K562 (cell line): Measurements from ENCODE around the gene RXRB. TPM values are rescaled to one million over a fixed set of nuclear protein-coding genes. Genes with fewer than 3 reads are reported as not detected.

Source experiments
- ATAC-seq: fragments of 200-7000 bp; cut with Tn5 transposase; 3 replicates; pipeline ENCODE4 v1.9.1; 2020; ENCODE audit warnings: moderate library complexity
- BruUV-seq: library from RNA; stranded (reverse); fragments of 400-500 nt; replicated peaks from 2 replicates; lab custom pipeline; 2021; lab: Mats Ljungman, UMichigan
- CTCF ChIA-PET: fragments of 300-600 bp; formaldehyde crosslinking; extraction: SDS; loops from one replicate; lab custom pipeline; 2021; ENCODE audit warnings: low intra/inter-chr PET ratio; lab: Yijun Ruan, JAX
- POLR2A ChIA-PET: fragments of 300-600, 350-650 bp; sonication (Branson Sonifier 250); formaldehyde crosslinking; extraction: SDS; loops from one replicate; lab custom pipeline; 2021; ENCODE audit warnings: antibody characterized with exemption, inconsistent platforms; lab: Yijun Ruan, JAX
- DNase-seq, 4 experiments: peaks; one replicate each; pipeline versions ENCODE4 v3.0.0 to v3.0.0-alpha.2; 2011 to 2018; ENCODE audit warnings: low spot score in 3 of 4, mixed read lengths in 3 of 4; ENCODE audit errors: extremely low read depth in 1 of 4
- FAIRE-seq: peaks from 2 replicates; lab custom pipeline; 2011; peaks lifted over from hg19 to GRCh38; lab: Jason Lieb, UNC
- H2AFZ ChIP-seq: 2 replicates; pipeline ENCODE4 v1.6.0; 2011; ENCODE audit warnings: low read depth, low read length, control low read depth, inconsistent platforms
- H3K27ac ChIP-seq: fragments of 200-600 bp; 3 replicates; pipeline ENCODE4 v1.8.0; 2011; ENCODE audit warnings: low read depth, mild to moderate bottlenecking, control low read depth, inconsistent platforms, low read length, moderate library complexity, mixed read lengths; ENCODE audit errors: extremely low read depth
- H3K27me3 ChIP-seq, 2 experiments: fragments of 300-600 bp in 1 of 2; 2 replicates in 1 of 2; 3 replicates in 1 of 2; pipeline versions ENCODE4 v1.6.0 to v1.8.0; 2011; ENCODE audit warnings: inconsistent platforms in 2 of 2, low read length in 2 of 2, mild to moderate bottlenecking in 1 of 2, mixed read lengths in 1 of 2, moderate library complexity in 1 of 2; ENCODE audit not compliant: control insufficient read depth in 2 of 2, insufficient read depth in 2 of 2
- H3K36me3 ChIP-seq: fragments of 300-600 bp; 3 replicates; pipeline ENCODE4 v1.8.0; 2011; ENCODE audit warnings: mild to moderate bottlenecking, low read length, inconsistent platforms; ENCODE audit not compliant: control insufficient read depth, insufficient read depth
- H3K4me1 ChIP-seq, 2 experiments: fragments of 200-600 bp in 1 of 2; replicated peaks in 1 of 2; 2 replicates in 1 of 2; 3 replicates in 1 of 2; pipeline versions ENCODE4 v1.5.1 to v1.8.0; 2011; ENCODE audit warnings: inconsistent platforms in 2 of 2, low read length in 2 of 2, mild to moderate bottlenecking in 1 of 2, mixed read lengths in 1 of 2, moderate library complexity in 1 of 2; ENCODE audit not compliant: control insufficient read depth in 2 of 2, insufficient read depth in 2 of 2
- H3K4me2 ChIP-seq: 2 replicates; pipeline ENCODE4 v1.6.1; 2011; ENCODE audit warnings: low read length, control low read depth, inconsistent platforms, mixed read lengths; ENCODE audit not compliant: insufficient read depth
- H3K4me3 ChIP-seq: fragments of 200-600 bp; sonication (generic), shearing (Covaris generic); 2 replicates; pipeline ENCODE4 v1.5.1; 2016; ENCODE audit warnings: control low read depth, inconsistent platforms
- H3K79me2 ChIP-seq: fragments of 200-600 bp; 3 replicates; pipeline ENCODE4 v1.8.0; 2011; ENCODE audit warnings: low read length, inconsistent platforms; ENCODE audit not compliant: control insufficient read depth, insufficient read depth
- H3K9ac ChIP-seq, 2 experiments: 2 replicates each; pipeline versions ENCODE4 v1.6.0 to v1.6.1; 2011; ENCODE audit warnings: low read depth in 2 of 2, low read length in 2 of 2, control low read depth in 1 of 2, inconsistent platforms in 1 of 2, mild to moderate bottlenecking in 1 of 2, mixed read lengths in 1 of 2; ENCODE audit not compliant: insufficient read depth in 1 of 2
- H3K9me1 ChIP-seq: one replicate; pipeline ENCODE4 v1.6.0; 2011; ENCODE audit warnings: inconsistent platforms, mild to moderate bottlenecking, low read length, moderate library complexity; ENCODE audit not compliant: control insufficient read depth, insufficient read depth
- H3K9me3 ChIP-seq: replicated peaks from 2 replicates; pipeline ENCODE4 v1.5.1; 2011; ENCODE audit warnings: low read depth, low read length, inconsistent platforms; ENCODE audit not compliant: control insufficient read depth, insufficient read depth
- H4K20me1 ChIP-seq: replicated peaks from 2 replicates; pipeline ENCODE4 v1.6.1; 2011; ENCODE audit warnings: low read length, inconsistent platforms, mixed read lengths; ENCODE audit not compliant: control insufficient read depth, insufficient read depth
- CBFA2T2 ChIP-seq: fragments of 450-650 bp; conservative IDR thresholded peaks from 2 replicates; pipeline ENCODE4 v1.6.1; 2017; ENCODE audit warnings: mild to moderate bottlenecking
- ELF1 ChIP-seq: fragments of 200-800 bp; sonication (Bioruptor generic); IDR thresholded peaks from 2 replicates; pipeline ENCODE4 v1.6.1; 2016; ENCODE audit warnings: missing genetic modification characterization, missing compliant biosample characterization
- FOXJ2 ChIP-seq: fragments of 200-800 bp; sonication (Bioruptor generic); IDR thresholded peaks from 2 replicates; pipeline ENCODE4 v1.6.1; 2016; ENCODE audit warnings: missing genetic modification characterization, missing compliant biosample characterization
- PPARD ChIP-seq: fragments of 250-450 bp; sonication (Bioruptor Pico); IDR thresholded peaks from 2 replicates; pipeline ENCODE4 v1.8.0; 2022; ENCODE audit warnings: inconsistent platforms, mild to moderate bottlenecking, moderate library complexity
- SNRNP70 ChIP-seq: fragments of 200-400 bp; formaldehyde crosslinking; optimal IDR thresholded peaks from 2 replicates; pipeline ENCODE3; 2017; ENCODE audit warnings: low read depth, low read length
- TAF7 ChIP-seq: fragments of 450-650 bp; IDR thresholded peaks from 2 replicates; pipeline ENCODE4 v1.6.1; 2016; ENCODE audit warnings: missing genetic modification characterization, missing compliant biosample characterization
- THRB ChIP-seq: fragments of 450-650 bp; formaldehyde crosslinking; conservative IDR thresholded peaks from 2 replicates; pipeline ENCODE4 v1.4.0; 2022; ENCODE audit warnings: mild to moderate bottlenecking, missing genetic modification characterization
- WGBS: fragments of 100-300 bp; shearing (Covaris generic); methylation state at CpG from one replicate; pipeline ENCODE4 v1.1.6; 2016; ENCODE audit warnings: low coverage, mixed read lengths; ENCODE audit not compliant: insufficient coverage; ENCODE audit errors: missing lambda C conversion rate; 5-methylcytosine and 5-hydroxymethylcytosine counted together
- in situ Hi-C: fragments of 300-500 bp; cut with MboI; formaldehyde crosslinking; loops from 4 replicates; pipeline ENCODE4 v1.15.0; 2018; ENCODE audit warnings: inconsistent platforms, mixed read lengths
- intact Hi-C: fragments of 100-400 bp; cut with micrococcal nuclease; formaldehyde crosslinking; loops from 2 replicates; pipeline ENCODE4 v1.14.2; 2022
- polyA plus RNA-seq, 8 experiments: library from polyadenylated mRNA; depleted of rRNA in 4 of 8; stranded (reverse) in 5 of 8; unstranded in 3 of 8; fragments of >200 nt; fragmentation: Nextera tagmentation in 2 of 8; fragmentation: Illumina TruSeq in 1 of 8; extraction: Ambion mirVana in 2 of 8; extraction: Trizol in 1 of 8; gene quantifications; 2 replicates each; pipeline versions ENCODE4 v1.2.1 to v1.2.3, GENCODE V29; 2011 to 2014; ENCODE audit warnings: inconsistent platforms in 1 of 8, missing spikeins in 1 of 8
- total RNA-seq, 7 experiments: library from RNA; depleted of rRNA in 6 of 7; stranded (reverse); fragments of >200 nt in 6 of 7; fragmentation: Illumina TruSeq in 2 of 7; extraction: Trizol in 2 of 7; gene quantifications; 2 replicates each; pipeline versions ENCODE4 v1.2.1 to v1.2.3, GENCODE V29; 2011 to 2021; ENCODE audit warnings: low replicate concordance in 1 of 7
- TF ChIP-seq, protein P1 (sequence below), 2 experiments: IDR thresholded peaks; 2 replicates each; pipeline ENCODE4 v1.6.1; 2011; ENCODE audit warnings: borderline replicate concordance in 1 of 2, control low read depth in 1 of 2, low read depth in 1 of 2, low read length in 1 of 2, mild to moderate bottlenecking in 1 of 2, mixed read lengths in 1 of 2, moderate library complexity in 1 of 2; ENCODE audit not compliant: insufficient read depth in 1 of 2, insufficient read length in 1 of 2, poor library complexity in 1 of 2, severe bottlenecking in 1 of 2; ENCODE audit errors: extremely low read depth in 1 of 2
- TF ChIP-seq, protein P2 (sequence below): fragments of 450-650 bp; IDR thresholded peaks from 2 replicates; pipeline ENCODE4 v1.7.0; 2016; ENCODE audit warnings: borderline replicate concordance
- TF ChIP-seq, protein P3 (sequence below): sonication (generic); formaldehyde crosslinking; IDR thresholded peaks from 2 replicates; pipeline ENCODE4 v1.8.0; 2022; ENCODE audit warnings: mild to moderate bottlenecking, low read depth, missing genetic modification reagents
- TF ChIP-seq, protein P4 (sequence below): fragments of 450-650 bp; formaldehyde crosslinking; IDR thresholded peaks from 2 replicates; pipeline ENCODE4 v1.4.0; 2022; ENCODE audit warnings: missing genetic modification characterization

RXRB gene
- total and polyA plus RNA-seq, 9 of the 15 experiments (the other 6 are each of a cell fraction or from before 2014, with no cell fraction given): 0.76 to 35.5 (median 18.4) TPM

GRCh38 chr6:33160728-33161344 is 39.6 kb downstream of the RXRB start:
- H3K4me1 ChIP-seq: peaks cover 7 to 25% of the 10 kb centered on the region in 2 experiments; a peak in 3 of 5 replicates
- H3K36me3 ChIP-seq: no peaks in the 10 kb centered on the region
- intact Hi-C loops: loop anchor here (1.0 to 2.0 kb wide), 2 partner anchors 36 to 87 kb away; no protein-coding TSS in a partner anchor
- H3K9ac ChIP-seq: no peak overlapping the region; a peak in 1 of 4 replicates
- 30% methylated on average over 13 of the region's 13 CpGs for WGBS
- H3K79me2 ChIP-seq: no peaks in the 10 kb centered on the region
- H3K27ac ChIP-seq: no peak overlapping the region
- ATAC-seq: no peak
- no peaks in the 10 kb centered on the region for H4K20me1 ChIP-seq
- H3K27me3 ChIP-seq: peaks cover 3 to 38% of the 10 kb centered on the region in 2 experiments; a peak in 4 of 5 replicates
- CTCF ChIA-PET: interaction anchor here (1.1 to 3.5 kb wide), 5 partner anchors 12 to 161 kb away, joined by 4 to 21 read pairs (median 5); no protein-coding TSS in a partner anchor
- no peak overlapping the region for H3K4me3 ChIP-seq
- H3K4me2 ChIP-seq: 0 out of 2 replicates have a peak overlapping the region, but pooled peaks have one; percentile 4
- H3K9me1 ChIP-seq: no peaks in the 10 kb centered on the region
- in situ Hi-C loops: loop anchor here (5.0 kb wide), 1 partner anchor 1024 kb away; no protein-coding TSS in a partner anchor
- POLR2A ChIA-PET: interaction anchor here (1.0 kb wide), 1 partner anchor 67 kb away, joined by 3 read pairs; no protein-coding TSS in a partner anchor
- H3K9me3 ChIP-seq: no peaks in the 10 kb centered on the region
- no peak for FAIRE-seq
- no TSS peak for BruUV-seq
- DNase-seq: peak in 1 of 4 experiments; percentile 16
- H2AFZ ChIP-seq: peak overlapping the region; percentile 92; the same call in 1 of the 2 replicates
- TF ChIP-seq SNRNP70: no peak
- TF ChIP-seq, protein P1, sequence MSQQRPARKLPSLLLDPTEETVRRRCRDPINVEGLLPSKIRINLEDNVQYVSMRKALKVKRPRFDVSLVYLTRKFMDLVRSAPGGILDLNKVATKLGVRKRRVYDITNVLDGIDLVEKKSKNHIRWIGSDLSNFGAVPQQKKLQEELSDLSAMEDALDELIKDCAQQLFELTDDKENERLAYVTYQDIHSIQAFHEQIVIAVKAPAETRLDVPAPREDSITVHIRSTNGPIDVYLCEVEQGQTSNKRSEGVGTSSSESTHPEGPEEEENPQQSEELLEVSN (IDR thresholded peaks at IDR 0.05; ENCODE audit: borderline replicate concordance in 1 of 2, extremely low read depth in 1 of 2, insufficient read depth in 1 of 2, insufficient read length in 1 of 2, low read depth in 1 of 2, low read length in 1 of 2, poor library complexity in 1 of 2, severe bottlenecking in 1 of 2): no peak
- no peak for TF ChIP-seq FOXJ2 (tag)
- TF ChIP-seq, protein P2, sequence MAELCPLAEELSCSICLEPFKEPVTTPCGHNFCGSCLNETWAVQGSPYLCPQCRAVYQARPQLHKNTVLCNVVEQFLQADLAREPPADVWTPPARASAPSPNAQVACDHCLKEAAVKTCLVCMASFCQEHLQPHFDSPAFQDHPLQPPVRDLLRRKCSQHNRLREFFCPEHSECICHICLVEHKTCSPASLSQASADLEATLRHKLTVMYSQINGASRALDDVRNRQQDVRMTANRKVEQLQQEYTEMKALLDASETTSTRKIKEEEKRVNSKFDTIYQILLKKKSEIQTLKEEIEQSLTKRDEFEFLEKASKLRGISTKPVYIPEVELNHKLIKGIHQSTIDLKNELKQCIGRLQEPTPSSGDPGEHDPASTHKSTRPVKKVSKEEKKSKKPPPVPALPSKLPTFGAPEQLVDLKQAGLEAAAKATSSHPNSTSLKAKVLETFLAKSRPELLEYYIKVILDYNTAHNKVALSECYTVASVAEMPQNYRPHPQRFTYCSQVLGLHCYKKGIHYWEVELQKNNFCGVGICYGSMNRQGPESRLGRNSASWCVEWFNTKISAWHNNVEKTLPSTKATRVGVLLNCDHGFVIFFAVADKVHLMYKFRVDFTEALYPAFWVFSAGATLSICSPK: no peak
- TF ChIP-seq, protein P3, sequence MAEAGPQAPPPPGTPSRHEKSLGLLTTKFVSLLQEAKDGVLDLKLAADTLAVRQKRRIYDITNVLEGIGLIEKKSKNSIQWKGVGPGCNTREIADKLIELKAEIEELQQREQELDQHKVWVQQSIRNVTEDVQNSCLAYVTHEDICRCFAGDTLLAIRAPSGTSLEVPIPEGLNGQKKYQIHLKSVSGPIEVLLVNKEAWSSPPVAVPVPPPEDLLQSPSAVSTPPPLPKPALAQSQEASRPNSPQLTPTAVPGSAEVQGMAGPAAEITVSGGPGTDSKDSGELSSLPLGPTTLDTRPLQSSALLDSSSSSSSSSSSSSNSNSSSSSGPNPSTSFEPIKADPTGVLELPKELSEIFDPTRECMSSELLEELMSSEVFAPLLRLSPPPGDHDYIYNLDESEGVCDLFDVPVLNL (CRISPR knock-in tag): no peak
- TF ChIP-seq TAF7: no peak
- TF ChIP-seq CBFA2T2: no peak
- TF ChIP-seq, protein P4, sequence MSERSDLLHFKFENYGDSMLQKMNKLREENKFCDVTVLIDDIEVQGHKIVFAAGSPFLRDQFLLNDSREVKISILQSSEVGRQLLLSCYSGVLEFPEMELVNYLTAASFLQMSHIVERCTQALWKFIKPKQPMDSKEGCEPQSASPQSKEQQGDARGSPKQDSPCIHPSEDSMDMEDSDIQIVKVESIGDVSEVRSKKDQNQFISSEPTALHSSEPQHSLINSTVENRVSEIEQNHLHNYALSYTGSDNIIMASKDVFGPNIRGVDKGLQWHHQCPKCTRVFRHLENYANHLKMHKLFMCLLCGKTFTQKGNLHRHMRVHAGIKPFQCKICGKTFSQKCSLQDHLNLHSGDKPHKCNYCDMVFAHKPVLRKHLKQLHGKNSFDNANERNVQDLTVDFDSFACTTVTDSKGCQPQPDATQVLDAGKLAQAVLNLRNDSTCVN (CRISPR knock-in tag): no peak
- no peak for TF ChIP-seq THRB (CRISPR knock-in tag)
- no peak for TF ChIP-seq PPARD (CRISPR knock-in tag)
- no peak for TF ChIP-seq ELF1 (tag)
